ENCODE measurements around the gene SLC5A6.

The SLC5A6 gene

DNA sequence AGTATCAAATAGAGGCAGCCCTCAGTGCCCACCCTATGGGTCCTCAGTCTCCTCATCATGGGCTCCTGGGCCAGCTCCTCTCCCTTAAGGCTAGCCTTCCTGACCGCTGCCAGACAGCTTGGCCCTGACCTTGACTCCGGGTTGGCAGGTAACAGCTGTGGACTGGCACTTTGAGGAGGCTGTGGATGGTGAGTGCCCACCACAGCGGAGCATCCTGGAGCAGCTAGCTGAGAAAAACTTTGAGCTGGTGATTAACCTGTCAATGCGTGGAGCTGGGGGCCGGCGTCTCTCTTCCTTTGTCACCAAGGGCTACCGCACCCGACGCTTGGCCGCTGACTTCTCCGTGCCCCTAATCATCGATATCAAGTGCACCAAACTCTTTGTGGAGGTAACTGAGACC lies 24.1 kb upstream of the SLC5A6 start:
- no peak for DNase-seq

DNA sequence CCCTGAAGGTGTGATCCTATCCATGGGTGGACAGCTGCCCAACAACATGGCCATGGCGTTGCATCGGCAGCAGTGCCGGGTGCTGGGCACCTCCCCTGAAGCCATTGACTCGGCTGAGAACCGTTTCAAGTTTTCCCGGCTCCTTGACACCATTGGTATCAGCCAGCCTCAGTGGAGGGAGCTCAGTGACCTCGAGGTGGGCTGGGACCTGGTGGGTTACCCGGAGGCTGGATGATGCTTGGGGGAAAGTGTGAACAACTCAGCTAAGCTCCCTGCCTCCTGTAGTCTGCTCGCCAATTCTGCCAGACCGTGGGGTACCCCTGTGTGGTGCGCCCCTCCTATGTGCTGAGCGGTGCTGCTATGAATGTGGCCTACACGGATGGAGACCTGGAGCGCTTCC lies 21.3 kb upstream of the SLC5A6 start:
- no peak for DNase-seq

DNA sequence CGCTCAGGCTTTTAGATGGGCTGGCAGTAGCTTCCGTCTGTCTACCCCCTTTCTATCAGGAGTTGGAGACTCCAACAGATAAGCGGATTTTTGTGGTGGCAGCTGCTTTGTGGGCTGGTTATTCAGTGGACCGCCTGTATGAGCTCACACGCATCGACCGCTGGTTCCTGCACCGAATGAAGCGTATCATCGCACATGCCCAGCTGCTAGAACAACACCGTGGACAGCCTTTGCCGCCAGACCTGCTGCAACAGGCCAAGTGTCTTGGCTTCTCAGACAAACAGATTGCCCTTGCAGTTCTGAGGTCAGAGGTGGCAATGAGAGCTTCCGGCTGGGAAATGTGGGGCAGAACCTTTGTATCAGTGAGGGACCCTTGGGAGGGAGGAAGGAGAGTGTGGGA lies 19.9 kb upstream of the SLC5A6 start:
- no peak for DNase-seq

DNA sequence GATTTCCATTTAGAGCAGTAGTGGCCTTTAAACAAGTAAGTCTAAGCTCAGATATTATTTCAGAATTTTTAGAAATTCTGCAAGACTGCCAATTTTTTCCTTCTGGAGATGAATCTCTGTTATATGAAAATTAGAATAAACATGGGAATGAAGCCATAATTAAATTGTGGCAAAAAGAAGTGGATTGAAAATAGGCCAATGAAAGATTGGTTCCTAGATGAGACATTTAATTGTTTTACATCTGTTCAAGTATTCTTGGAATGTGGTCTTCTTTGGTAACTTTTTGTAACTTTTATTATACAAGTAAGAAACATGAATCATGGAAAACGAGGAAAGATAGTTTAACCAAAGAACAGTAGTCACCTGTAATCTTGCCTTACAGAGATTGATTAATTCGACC lies 15.4 kb upstream of the SLC5A6 start:
- DNase-seq, result no peak

DNA sequence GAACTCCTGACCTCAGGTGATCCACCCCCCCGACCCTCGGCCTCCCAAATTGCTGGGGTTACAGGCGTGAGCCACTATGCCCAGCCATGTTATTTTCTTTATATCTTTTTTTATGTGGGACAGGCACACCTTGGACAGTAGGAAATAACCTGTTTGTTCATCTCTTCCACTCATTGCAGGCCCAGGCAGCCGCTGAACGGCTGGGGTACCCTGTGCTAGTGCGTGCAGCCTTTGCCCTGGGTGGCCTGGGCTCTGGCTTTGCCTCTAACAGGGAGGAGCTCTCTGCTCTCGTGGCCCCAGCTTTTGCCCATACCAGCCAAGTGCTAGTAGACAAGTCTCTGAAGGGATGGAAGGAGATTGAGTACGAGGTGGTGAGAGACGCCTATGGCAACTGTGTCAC lies 13.5 kb upstream of the SLC5A6 start:
- DNase-seq, result no peak

DNA sequence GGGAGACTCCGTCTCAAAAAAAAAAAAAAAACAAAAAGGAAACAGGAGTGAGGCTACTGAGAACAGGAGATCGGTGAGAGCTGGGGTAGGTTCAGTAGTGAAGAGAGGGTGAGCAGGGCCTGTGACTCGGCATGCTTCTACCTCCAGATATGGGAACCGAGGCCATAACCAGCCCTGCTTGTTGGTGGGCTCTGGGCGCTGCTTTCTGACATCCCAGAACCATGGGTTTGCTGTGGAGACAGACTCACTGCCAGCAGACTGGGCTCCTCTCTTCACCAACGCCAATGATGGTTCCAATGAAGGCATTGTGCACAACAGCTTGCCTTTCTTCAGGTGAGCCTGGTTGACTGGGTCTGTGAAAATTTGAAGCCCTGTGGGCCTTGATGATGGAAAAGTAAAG lies 11.3 kb upstream of the SLC5A6 start:
- no peak for DNase-seq

DNA sequence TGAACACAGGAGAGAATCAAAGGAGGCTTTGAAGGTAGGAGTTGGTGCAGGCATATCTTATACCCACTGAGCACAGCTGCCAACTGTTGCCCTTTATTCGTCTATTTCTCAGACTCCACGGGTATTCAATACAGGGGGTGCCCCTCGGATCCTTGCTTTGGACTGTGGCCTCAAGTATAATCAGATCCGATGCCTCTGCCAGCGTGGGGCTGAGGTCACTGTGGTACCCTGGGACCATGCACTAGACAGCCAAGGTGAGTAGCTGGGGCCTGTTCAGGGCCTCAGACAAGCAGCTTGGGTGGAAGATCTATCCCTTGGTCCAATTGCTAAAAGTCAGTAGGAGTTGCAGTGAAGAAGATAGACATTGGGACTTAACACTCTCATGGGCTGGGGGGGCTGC lies 10.3 kb upstream of the SLC5A6 start:
- DNase-seq, result no peak

DNA sequence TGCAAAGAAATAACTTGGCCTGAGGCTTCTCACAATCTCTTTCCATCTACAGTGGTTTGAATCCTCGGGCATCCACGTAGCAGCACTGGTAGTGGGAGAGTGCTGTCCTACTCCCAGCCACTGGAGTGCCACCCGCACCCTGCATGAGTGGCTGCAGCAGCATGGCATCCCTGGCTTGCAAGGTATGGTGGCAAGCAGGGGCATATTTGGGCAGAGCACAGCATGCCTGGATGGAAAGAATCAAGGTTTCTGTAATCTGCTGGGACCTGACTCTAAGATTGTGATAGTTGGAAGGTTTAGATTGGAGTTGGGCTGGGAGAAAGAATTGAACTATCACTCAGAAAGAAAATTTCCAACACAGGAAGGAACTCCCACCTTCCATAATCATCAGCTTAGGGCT lies 9.1 kb upstream of the SLC5A6 start:
- no peak for DNase-seq

DNA sequence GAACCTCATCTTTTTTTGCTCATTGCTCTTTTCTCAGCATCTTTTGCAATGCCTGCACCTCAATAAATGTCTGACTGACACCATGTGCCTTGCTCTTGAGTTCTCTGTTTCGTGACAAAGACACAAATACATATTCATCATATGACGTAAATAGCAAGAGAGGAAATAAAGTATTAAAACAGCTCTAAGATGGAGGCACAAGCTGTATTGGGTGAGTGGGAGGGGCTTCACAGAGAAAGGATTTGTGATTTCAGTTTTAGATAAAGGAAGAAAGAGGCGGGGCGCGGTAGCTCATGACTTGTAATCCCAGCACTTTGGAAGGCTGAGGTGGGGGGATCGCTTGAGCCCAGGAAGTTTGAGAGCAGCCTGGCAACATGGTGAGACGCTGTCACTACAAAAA lies 8.0 kb upstream of the SLC5A6 start:
- no peak for DNase-seq

DNA sequence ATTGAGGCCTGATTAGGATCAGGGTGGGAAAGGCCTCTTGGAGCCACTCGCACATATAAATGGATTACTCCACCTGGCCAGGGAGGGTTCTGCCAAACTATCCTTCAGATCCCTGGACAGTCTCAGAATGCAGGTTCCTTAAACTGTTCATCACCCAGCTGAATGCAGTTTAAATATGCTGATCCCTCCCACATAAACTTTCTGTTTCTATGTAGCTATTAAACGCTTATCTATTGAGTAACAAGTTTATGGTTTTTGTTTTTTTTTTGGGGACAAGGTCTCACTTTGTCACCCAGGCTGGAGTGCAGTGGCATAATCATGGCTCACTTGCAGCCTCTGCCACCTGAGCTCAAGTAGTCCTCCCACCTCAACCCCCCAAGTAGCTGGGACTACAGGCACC lies 7.0 kb upstream of the SLC5A6 start:
- DNase-seq, result no peak

DNA sequence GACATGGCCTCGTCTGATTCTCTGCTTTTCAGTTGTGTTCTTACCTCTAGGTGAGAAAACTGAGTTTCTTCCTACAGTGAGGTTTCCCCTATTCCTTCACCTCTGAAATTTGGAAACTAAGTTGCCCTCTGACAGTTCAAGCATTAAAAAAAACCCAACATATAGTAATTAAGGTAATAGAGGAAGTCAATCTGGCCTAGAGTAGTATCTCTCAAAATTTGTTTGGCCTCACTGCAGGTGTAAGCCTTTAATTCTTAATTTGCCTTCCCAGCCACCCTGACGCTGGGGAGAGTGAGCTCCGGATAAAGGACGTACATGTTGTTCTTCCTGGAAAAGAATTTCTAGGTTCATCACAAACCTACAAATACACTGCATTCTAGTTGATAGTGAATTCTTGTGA lies 6.5 kb upstream of the SLC5A6 start:
- no peak for DNase-seq

DNA sequence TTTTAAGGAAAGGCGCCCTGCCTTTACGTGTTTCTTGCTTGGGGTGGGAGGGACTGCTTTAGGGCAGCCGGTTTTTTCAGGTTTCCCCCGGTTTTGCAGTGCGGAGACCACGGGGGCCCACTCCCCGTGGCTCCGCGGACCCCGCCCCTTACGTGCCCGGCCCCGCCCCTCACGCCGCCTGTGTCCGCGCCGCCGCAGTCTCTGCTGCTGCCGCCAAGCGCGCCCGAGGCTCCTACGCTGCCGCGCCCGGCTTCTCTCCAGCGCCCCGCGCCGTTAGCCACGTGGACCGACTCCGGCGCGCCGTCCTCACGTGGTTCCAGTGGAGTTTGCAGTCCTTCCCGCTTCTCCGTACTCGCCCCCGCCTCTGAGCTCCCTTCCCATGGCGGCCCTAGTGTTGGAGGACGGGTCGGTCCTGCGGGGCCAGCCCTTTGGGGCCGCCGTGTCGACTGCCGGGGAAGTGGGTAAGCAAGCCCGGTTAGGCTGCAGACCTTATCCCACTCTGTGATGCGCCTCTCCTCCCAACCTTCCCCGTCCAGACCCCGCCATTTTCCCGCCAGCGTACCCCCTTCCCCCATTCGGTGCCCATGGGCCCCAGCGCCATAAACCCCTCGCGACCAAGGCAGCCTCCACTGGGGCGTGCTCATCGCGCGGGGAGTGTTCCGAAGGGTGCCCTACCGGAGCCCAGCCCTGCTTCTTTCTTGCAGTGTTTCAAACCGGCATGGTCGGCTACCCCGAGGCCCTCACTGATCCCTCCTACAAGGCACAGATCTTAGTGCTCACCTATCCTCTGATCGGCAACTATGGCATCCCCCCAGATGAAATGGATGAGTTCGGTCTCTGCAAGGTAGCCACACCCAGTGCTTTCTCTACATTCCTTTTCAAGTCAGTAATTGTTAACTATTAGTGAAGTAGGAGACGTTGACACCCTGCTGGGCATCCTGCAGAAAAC lies 5.4 kb upstream of the SLC5A6 start, which contains the start of gene CAD:
Gene CAD (plus strand): TSS at position 197 of the 949 bp plus-strand sequence. CDS start 183 bp downstream, at position 380.
- DNase-seq, result peak; percentile 72

DNA sequence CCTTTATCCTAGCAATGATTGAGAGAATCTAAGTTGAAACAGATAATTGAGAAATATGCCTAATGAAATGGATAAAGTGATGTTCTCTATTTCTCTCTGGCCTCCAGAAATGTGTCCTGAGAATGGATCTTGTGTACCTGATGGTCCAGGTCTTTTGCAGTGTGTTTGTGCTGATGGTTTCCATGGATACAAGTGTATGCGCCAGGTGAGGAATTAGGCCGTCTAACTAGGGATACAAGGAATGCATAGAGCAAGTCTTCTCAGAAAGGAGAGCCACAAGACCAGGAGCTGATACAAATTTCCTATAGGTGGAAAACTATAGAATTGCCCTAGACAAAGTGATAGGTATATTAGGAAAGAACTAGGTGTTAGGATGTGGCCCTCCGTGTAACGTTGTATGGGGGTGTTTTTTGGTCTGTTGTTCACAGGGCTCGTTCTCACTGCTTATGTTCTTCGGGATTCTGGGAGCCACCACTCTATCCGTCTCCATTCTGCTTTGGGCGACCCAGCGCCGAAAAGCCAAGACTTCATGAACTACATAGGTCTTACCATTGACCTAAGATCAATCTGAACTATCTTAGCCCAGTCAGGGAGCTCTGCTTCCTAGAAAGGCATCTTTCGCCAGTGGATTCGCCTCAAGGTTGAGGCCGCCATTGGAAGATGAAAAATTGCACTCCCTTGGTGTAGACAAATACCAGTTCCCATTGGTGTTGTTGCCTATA lies 4.5 kb upstream of the SLC5A6 start:
- no peak for DNase-seq

DNA sequence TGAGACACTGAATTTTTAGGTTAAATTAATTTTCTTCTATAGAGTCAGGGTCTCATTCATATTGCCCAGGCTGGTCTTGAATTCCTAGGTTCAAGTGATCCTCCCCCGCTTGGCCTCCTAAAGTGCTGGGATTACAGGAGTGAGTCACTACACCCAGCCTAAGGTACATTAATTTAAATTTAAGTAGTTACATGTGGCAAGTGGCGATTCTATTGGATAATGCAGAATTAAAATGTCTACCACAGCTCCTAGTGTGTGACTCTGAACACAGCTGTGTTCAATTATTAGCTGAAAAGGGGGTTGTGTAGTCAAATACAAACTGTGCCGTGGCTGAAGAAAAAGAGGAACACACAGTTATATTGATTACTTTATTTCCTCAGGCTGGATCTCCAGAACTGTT lies 2.9 kb upstream of the SLC5A6 start:
- DNase-seq, result no peak

DNA sequence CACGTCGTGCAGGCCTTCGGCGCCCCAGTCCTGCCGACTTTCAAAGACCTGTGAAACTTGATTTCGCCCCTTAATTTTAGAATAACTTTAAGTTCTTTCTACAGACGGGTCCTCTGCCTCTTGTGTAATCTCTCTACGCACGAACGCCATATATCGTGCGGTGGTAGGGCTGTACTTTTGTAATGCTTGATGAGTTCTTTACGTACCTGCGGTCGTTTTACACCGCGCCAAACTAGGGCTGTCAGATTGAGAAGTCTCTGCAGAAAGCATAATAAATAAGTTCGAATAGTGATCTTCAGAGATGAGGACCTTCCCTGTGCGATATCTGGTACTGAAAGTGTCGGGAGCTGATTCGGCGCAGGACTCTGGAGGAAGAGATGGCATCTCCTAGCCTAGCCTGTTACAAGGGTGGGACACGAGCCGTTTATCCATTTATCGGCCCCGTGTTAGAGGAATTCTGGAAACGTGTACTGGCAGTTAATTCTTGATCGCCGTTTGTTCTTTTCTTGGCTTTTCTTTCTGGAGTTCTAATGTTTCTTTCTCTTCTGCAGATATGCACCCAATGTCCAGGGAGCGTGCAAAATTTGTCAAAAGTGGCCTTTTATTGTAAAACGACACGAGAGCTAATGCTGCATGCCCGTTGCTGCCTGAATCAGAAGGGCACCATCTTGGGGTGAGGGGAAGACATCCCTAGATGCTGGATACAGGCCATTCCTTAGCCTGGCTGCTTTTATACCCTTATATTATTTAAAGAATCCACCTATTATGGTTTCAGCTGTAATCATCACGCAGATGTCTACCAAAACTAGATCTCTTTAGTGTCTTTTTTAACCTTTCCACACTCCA lies 781 bp upstream of the SLC5A6 start:
- peak; percentile 31 for DNase-seq

DNA sequence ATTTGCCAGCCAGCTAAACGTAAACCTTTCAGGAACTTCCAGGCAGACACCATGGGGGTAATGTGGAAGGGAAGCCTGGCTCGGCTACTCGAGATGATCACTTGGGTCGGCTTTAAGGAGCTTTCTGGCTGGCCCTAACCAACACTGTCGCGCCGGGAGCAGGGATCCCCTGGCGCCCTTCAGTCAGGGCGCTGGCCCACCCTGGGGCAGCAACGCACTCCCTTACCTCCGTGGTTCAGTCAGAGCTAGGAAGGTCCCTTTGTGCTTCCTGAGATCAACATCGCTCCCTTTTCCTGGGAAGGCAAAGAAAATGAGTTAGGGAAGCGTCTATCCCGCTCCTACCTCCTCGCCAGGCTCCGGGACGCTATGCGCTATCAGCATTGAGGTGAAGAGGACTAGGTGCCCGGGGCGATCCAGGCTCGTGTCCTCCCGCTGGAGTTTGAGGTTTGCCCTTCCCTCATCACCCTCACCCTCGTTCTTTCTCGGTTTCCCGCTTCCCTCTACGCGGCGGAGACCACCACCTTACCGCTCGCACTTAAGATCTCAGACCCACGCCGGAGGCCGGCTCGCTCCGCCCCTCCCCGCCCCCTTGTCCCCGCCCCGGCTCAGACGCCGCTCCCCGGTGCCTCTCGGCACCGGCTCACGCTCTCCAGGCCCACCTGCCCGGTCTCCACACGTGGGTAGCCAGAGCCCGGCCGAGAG lies 676 bp downstream of the SLC5A6 start:
- no peak for DNase-seq

DNA sequence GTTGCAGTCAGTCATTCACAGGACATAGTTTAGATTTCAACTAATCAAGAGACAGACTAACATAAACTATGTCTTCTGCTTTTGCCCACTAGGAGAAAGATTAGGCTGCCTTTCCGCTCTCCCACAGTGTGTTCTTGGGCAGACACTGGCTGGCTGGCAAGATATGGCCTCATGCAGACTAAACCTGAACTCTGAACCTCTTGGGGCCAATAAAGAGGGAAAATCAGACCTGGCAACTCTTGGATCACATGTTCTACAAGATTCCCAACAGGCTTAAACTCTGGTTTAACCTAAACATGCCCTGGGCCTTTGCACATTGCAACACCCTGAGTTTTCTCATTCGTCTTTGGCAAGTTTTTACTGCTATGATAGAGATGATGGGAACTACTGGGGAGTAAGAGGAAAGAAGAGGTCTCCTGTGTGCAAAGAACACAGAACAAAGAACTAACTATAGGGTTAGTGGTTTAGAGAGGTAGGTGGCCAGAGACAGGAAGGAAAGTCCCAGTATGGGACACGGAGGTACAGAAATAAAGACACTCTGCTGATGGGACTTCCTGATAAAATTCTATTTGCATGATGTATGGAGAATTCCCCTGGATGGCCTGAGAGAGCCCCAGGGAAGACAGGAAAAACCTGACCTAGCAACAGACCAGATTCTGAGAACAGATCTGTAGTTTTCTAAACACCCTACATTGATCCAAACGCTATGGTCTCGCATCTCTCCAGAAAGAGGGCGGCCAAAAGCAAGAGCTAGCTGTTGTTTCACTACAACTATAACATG lies 2.3 kb downstream of the SLC5A6 start:
- DNase-seq, result no peak

DNA sequence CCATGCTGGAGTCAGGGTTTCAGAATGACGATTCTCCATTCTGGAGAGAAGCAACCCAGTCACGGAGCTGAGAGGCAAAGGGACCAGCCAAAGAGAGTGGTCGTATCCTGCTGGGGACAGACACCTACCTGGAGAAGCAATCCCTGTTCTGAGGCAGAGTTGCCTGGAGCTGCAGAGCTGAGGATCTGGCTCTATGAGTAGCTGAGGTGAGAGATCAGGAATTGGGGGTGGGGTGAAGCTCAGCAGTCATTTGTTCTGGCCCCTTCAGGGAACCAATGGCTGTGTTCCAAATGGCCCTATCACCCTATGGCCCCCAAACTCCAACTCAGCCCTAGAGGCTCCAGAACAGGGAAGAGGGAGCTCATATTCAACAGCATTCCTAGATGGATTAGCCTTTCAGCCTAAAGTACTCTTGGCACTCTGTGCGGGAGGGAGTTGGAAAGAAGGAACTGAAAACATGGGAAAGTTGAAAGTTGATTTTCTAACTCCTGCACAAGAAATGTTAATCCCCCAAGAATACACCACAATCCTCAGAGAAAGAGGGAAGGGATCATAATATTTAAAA lies 3.5 kb downstream of the SLC5A6 start:
- no peak for DNase-seq

DNA sequence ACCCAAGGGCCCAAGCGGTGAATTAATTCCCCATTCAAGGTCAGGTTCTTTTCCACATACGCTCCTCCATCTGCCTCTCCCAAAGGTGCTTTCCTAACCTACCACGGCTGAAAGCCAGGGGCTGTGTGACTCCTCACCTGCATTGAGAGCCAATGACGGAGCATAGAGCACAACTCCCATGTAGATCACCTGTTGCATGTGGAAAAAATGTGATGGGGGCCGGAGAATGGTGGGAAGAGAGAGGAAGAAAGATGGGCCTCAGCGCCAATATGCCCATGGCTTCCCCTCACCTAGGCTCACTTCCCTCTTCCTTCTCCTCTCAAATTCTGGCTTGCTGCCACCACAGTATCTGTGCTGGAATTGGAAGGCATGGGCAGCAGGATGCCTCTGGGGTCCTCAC lies 5.7 kb downstream of the SLC5A6 start:
- no peak for DNase-seq

DNA sequence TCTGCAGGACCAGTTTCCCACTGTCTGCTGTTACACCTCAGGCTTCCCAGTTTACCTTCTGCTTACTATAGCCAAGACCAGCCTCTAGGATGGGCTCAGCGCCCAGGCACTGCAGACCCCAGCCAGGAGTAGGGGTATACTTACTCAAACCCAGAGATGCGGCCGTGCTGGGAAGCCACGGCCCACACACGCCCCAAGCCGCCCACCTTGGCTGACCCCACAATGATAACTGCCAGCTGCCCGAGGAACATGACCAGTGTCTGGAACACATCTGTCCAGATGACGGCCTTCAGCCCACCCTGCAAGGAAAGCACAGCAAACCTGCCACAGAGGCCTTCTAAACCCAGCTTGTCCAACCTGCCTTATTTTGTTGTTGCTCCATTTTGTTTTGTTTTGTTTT lies 6.9 kb downstream of the SLC5A6 start:
- DNase-seq, result no peak

DNA sequence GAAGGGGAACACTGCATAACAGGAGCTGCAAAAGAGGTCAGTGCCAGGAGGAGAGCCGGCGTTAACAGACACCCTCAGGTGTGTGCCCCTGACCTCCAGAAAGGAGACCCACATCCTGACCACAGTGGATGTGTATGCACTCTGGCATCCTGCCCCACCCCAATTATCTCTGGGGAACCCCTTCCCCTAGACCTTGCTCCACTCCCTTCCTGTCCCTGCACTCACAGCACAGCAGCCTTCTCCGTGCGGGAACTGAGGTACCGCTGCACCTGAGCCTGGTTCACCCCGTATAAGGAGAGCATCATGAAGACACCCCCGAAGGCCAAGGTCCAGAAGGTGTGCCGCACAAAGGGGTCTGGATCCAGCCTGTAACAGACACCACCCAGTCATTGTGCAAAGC lies 7.5 kb downstream of the SLC5A6 start:
- no peak for DNase-seq

DNA sequence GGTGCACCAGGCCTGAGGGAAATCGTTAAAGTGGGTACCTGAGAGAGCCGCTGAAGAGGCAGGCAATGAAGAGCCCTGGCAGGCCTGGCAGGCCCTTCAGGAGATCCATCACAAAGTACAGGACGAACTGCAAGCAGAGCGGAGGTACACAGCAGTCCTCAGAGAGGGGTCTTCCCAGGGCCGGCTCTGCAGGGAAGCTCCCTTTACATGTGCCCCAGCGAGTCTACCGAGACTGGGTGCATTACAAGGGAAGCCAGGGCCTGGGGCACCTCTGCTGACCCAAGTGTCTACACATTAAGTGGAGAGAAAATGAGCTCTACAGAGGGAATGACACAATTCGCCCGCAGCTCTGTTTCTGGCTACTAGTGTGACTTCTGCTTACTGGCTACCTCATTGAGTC lies 8.3 kb downstream of the SLC5A6 start:
- no peak for DNase-seq
